ENCODE measurements around the gene SART3. TPM values are rescaled to one million over a fixed set of nuclear protein-coding genes. Genes with fewer than 3 reads are reported as not detected.

Gene SART3
- total and polyA plus RNA-seq, 2 of the 8 experiments (the other 6 are each of a cell fraction or from before 2014, with no cell fraction given) = 16.0 to 103 TPM

DNA sequence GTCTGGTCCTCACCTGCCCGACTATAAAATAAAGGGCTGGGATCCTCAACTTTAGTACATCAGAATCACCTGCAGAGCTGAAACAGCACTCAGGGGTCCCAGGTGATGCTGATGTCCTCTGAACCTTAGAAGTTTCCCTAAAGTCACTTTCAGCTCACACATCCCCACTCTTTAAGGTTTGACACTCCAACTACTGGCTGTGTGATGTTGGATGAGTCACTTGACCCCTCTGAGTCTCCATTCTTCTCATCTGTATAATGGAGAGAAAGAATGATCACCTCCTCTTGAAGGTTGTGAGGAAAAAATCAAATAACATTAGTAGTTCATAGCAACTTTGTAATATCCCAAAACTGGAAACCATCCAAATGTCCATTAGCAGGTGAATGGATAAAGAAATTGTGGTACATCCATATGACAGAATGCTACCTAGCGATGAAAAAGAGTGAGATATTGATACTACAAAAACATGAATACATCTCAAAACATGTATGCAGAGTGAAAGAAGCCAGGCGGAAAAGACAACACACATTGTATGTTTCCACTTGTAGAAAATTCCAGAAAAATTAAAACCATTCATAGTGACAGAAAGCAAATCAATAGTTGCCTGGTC, 23.6 kb upstream of the SART3 start:
- no peak overlapping the region for H3K4me3 ChIP-seq (ENCODE audit: extremely low read depth in 1 of 4, insufficient read depth in 2 of 4, low read depth in 3 of 4, low read length in 4 of 4)
- DNase-seq (ENCODE audit: low read depth in 1 of 2, low spot score in 2 of 2) = no peak
- no peaks in the 10 kb centered on the region for H3K9me3 ChIP-seq (ENCODE audit: insufficient read depth in 2 of 2, low read depth in 1 of 2, low read length in 1 of 2)
- H3K14ac ChIP-seq (ENCODE audit: insufficient read length) = no peak overlapping the region
- no peak overlapping the region for H3K23ac ChIP-seq (ENCODE audit: insufficient read length)
- 92% methylated on average over 3 of the region's 3 CpGs; no CpG with 5 or more reads in 1 of the 2 experiments for WGBS, 2 experiments (ENCODE audit: extremely low coverage in 1 of 2, insufficient coverage in 1 of 2, insufficient read length in 1 of 2, insufficient replicate concordance in 2 of 2, low coverage in 1 of 2, low lambda C conversion rate in 2 of 2, missing lambda C conversion rate in 1 of 2)
- H2BK20ac ChIP-seq (ENCODE audit: low read length) = no peak overlapping the region
- no peaks in the 10 kb centered on the region for H3K27me3 ChIP-seq (replicated peaks in 1 of 4; ENCODE audit: control insufficient read depth in 3 of 4, extremely low read depth in 1 of 4, insufficient read depth in 3 of 4, low read length in 3 of 4)
- no peak overlapping the region for H4K8ac ChIP-seq (ENCODE audit: extremely low read depth, insufficient read depth, low read length)
- H2BK5ac ChIP-seq (ENCODE audit: low read depth, low read length) = no peak overlapping the region
- CTCF ChIA-PET (ENCODE audit: partially characterized antibody) = interaction anchor here (0.6 to 4.5 kb wide), 6 partner anchors 11 to 366 kb away, joined by 3 to 32 read pairs (median 4); no protein-coding TSS in a partner anchor
- no peaks in the 10 kb centered on the region for H4K20me1 ChIP-seq (replicated peaks in 1 of 2; ENCODE audit: control insufficient read depth in 1 of 2, insufficient read depth in 2 of 2, low read length in 2 of 2)
- H3K4me1 ChIP-seq (replicated peaks in 1 of 4; ENCODE audit: control insufficient read depth in 3 of 4, insufficient read depth in 4 of 4, low read length in 3 of 4) = peaks cover 0 to 12% (median 8%) of the 10 kb centered on the region in 4 experiments; a peak in 6 of 7 replicates
- no peak overlapping the region for H3K56ac ChIP-seq (replicated peaks; ENCODE audit: insufficient read length, low read depth, low read length)
- no peak overlapping the region for H3K18ac ChIP-seq (ENCODE audit: extremely low read depth, low read length)
- no peak overlapping the region for H2BK12ac ChIP-seq (ENCODE audit: low read depth, low read length)
- H3K79me1 ChIP-seq (ENCODE audit: low read depth, low read length) = no peaks in the 10 kb centered on the region
- no peak overlapping the region for H2BK15ac ChIP-seq (ENCODE audit: low read length)
- H3K36me3 ChIP-seq (ENCODE audit: control insufficient read depth in 2 of 4, insufficient read depth in 4 of 4, low read length in 3 of 4) = no peaks in the 10 kb centered on the region
- H2AK5ac ChIP-seq (ENCODE audit: low read depth, low read length) = no peak overlapping the region
- no peaks in the 10 kb centered on the region for H3K23me2 ChIP-seq (ENCODE audit: low read depth, low read length)
- POLR2A ChIA-PET (ENCODE audit: partially characterized antibody) = interaction anchor here (1.5 kb wide), 2 partner anchors 9 to 27 kb away, joined by 3 to 6 read pairs; no protein-coding TSS in a partner anchor
- H3K27ac ChIP-seq (ENCODE audit: low read depth, low read length) = no peak overlapping the region
- H3K79me2 ChIP-seq (ENCODE audit: control insufficient read depth in 1 of 2, insufficient read depth in 2 of 2, low read length in 2 of 2) = no peaks in the 10 kb centered on the region
- H3K4me2 ChIP-seq (ENCODE audit: insufficient read depth in 1 of 2, low read depth in 2 of 2, low read length in 2 of 2) = no peak overlapping the region
- H2BK120ac ChIP-seq (replicated peaks; ENCODE audit: low read depth, low read length) = no peak overlapping the region
- no peak overlapping the region for H4K91ac ChIP-seq (replicated peaks; ENCODE audit: insufficient read length, low read length)
- FAIRE-seq = no peak
- no peak for TF ChIP-seq SAP30 (IDR thresholded peaks at IDR 0.05; ENCODE audit: insufficient read depth, insufficient replicate concordance, low read length)
- TF ChIP-seq POU5F1 (IDR thresholded peaks at IDR 0.05; ENCODE audit: low read depth, low read length) = no peak
- TF ChIP-seq SIRT6 (IDR thresholded peaks at IDR 0.05; ENCODE audit: low read length) = no peak
- TF ChIP-seq, protein P1, sequence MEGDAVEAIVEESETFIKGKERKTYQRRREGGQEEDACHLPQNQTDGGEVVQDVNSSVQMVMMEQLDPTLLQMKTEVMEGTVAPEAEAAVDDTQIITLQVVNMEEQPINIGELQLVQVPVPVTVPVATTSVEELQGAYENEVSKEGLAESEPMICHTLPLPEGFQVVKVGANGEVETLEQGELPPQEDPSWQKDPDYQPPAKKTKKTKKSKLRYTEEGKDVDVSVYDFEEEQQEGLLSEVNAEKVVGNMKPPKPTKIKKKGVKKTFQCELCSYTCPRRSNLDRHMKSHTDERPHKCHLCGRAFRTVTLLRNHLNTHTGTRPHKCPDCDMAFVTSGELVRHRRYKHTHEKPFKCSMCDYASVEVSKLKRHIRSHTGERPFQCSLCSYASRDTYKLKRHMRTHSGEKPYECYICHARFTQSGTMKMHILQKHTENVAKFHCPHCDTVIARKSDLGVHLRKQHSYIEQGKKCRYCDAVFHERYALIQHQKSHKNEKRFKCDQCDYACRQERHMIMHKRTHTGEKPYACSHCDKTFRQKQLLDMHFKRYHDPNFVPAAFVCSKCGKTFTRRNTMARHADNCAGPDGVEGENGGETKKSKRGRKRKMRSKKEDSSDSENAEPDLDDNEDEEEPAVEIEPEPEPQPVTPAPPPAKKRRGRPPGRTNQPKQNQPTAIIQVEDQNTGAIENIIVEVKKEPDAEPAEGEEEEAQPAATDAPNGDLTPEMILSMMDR (IDR thresholded peaks at IDR 0.05; ENCODE audit: control extremely low read depth in 1 of 3, insufficient read depth in 1 of 3, low read depth in 1 of 3, low read length in 3 of 3) = no peak
- TF ChIP-seq SIX5 (IDR thresholded peaks at IDR 0.05; ENCODE audit: low read depth, low read length) = no peak
- TF ChIP-seq CHD1 (IDR thresholded peaks at IDR 0.05; ENCODE audit: low read depth, low read length) = no peak
- no peak for TF ChIP-seq KDM4A (IDR thresholded peaks at IDR 0.05; ENCODE audit: low read depth, low read length, severe bottlenecking)
- TF ChIP-seq, protein P2, sequence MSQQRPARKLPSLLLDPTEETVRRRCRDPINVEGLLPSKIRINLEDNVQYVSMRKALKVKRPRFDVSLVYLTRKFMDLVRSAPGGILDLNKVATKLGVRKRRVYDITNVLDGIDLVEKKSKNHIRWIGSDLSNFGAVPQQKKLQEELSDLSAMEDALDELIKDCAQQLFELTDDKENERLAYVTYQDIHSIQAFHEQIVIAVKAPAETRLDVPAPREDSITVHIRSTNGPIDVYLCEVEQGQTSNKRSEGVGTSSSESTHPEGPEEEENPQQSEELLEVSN (IDR thresholded peaks at IDR 0.05) = no peak
- no peak overlapping the region for H2AFZ ChIP-seq (ENCODE audit: low read length)
- H3K4ac ChIP-seq (replicated peaks; ENCODE audit: insufficient read length, low read depth, low read length) = no peak overlapping the region
- no peak overlapping the region for H4K5ac ChIP-seq (ENCODE audit: insufficient read length, low read depth, low read length)
- H3K9ac ChIP-seq (replicated peaks in 1 of 4; ENCODE audit: extremely low read depth in 1 of 4, low read depth in 3 of 4, low read length in 3 of 4) = no peak overlapping the region

All from H1 (cell line).